ENCODE results near the gene VWC2. TPM values are rescaled to one million over a fixed set of nuclear protein-coding genes. Genes with fewer than 3 reads are reported as not detected.

VWC2 gene
- total RNA-seq, 2 experiments from 2014 or later: not detected

- no peak for ATAC-seq (ENCODE audit: poor library complexity)
- H3K27me3 ChIP-seq (ENCODE audit: control insufficient read depth in 1 of 2, insufficient read depth in 2 of 2, low read length in 2 of 2): no peaks in the 10 kb centered on the region
Observed at GRCh38 chr7:49892481-49892880, 119.0 kb downstream of the VWC2 start.

GRCh38 chr7:49893131-49893530 lies 119.7 kb downstream of the VWC2 start:
- H3K27me3 Mint-ChIP-seq: peaks cover 24% of the 10 kb centered on the region
- no peak for ATAC-seq (ENCODE audit: poor library complexity)
- DNase-seq: no peak
- ChIA-PET POLR2A (no interaction called here), CTCF (no interaction called here)
- H3K36me3 Mint-ChIP-seq (ENCODE audit: low read depth): no peaks in the 10 kb centered on the region
- H3K27ac ChIP-seq (ENCODE audit: low read depth in 1 of 2, low read length in 2 of 2): no peak overlapping the region
- intact Hi-C loops (cut with DNase I, micrococcal nuclease): no loop called here
- H3K27ac Mint-ChIP-seq: no peak overlapping the region
- no peaks in the 10 kb centered on the region for H3K4me1 ChIP-seq (ENCODE audit: insufficient read depth, low read length)
- H3K9me3 ChIP-seq (ENCODE audit: control insufficient read depth in 1 of 2, insufficient read depth in 1 of 2, low read length in 2 of 2): no peaks in the 10 kb centered on the region
- no peak overlapping the region for H3K4me3 ChIP-seq (ENCODE audit: low read length)
- H3K27me3 ChIP-seq (ENCODE audit: control insufficient read depth in 1 of 2, insufficient read depth in 2 of 2, low read length in 2 of 2): no peaks in the 10 kb centered on the region
- no peak overlapping the region for H3K4me3 Mint-ChIP-seq
- TF ChIP-seq CTCF (IDR thresholded peaks at IDR 0.05): no peak
- no peaks in the 10 kb centered on the region for H3K4me1 Mint-ChIP-seq (ENCODE audit: low read depth)
- no peaks in the 10 kb centered on the region for H3K36me3 ChIP-seq (ENCODE audit: insufficient read depth, low read length)
- no peaks in the 10 kb centered on the region for H3K9me3 Mint-ChIP-seq

More at GRCh38 chr7:49892481-49892880, 119.0 kb downstream of the VWC2 start:
- no peak overlapping the region for H3K27ac ChIP-seq (ENCODE audit: low read depth in 1 of 2, low read length in 2 of 2)
- H3K4me3 Mint-ChIP-seq: no peak overlapping the region
- peaks cover 17% of the 10 kb centered on the region for H3K27me3 Mint-ChIP-seq
- no peak for DNase-seq
- ChIA-PET CTCF (no interaction called here), POLR2A (no interaction called here)
- intact Hi-C loops (cut with DNase I, micrococcal nuclease): no loop called here
- H3K9me3 Mint-ChIP-seq: no peaks in the 10 kb centered on the region
- H3K9me3 ChIP-seq (ENCODE audit: control insufficient read depth in 1 of 2, insufficient read depth in 1 of 2, low read length in 2 of 2): no peaks in the 10 kb centered on the region
- no peaks in the 10 kb centered on the region for H3K36me3 ChIP-seq (ENCODE audit: insufficient read depth, low read length)
- no peak overlapping the region for H3K4me3 ChIP-seq (ENCODE audit: low read length)
- TF ChIP-seq CTCF (IDR thresholded peaks at IDR 0.05): no peak
- no peaks in the 10 kb centered on the region for H3K4me1 Mint-ChIP-seq (ENCODE audit: low read depth)
- no peak overlapping the region for H3K27ac Mint-ChIP-seq
- no peaks in the 10 kb centered on the region for H3K4me1 ChIP-seq (ENCODE audit: insufficient read depth, low read length)
- no peaks in the 10 kb centered on the region for H3K36me3 Mint-ChIP-seq (ENCODE audit: low read depth)

- H3K9me3 ChIP-seq (ENCODE audit: control insufficient read depth in 1 of 2, insufficient read depth in 1 of 2, low read length in 2 of 2): no peaks in the 10 kb centered on the region
- intact Hi-C loops (cut with DNase I, micrococcal nuclease): no loop called here
- ChIA-PET POLR2A (no interaction called here), CTCF (no interaction called here)
- no peak overlapping the region for H3K27ac ChIP-seq (ENCODE audit: low read depth in 1 of 2, low read length in 2 of 2)
- ATAC-seq (ENCODE audit: poor library complexity) (no peak), DNase-seq (no peak)
- Mint-ChIP-seq H3K9me3 (no peaks in the 10 kb centered on the region), H3K27ac (no peak overlapping the region), H3K36me3 (ENCODE audit: low read depth) (no peaks in the 10 kb centered on the region), H3K4me3 (no peak overlapping the region), H3K27me3 (peaks cover 25% of the 10 kb centered on the region), H3K4me1 (ENCODE audit: low read depth) (no peaks in the 10 kb centered on the region)
- TF ChIP-seq CTCF (IDR thresholded peaks at IDR 0.05): no peak
- H3K4me3 ChIP-seq (ENCODE audit: low read length): no peak overlapping the region
- H3K4me1 ChIP-seq (ENCODE audit: insufficient read depth, low read length): no peaks in the 10 kb centered on the region
- H3K27me3 ChIP-seq (ENCODE audit: control insufficient read depth in 1 of 2, insufficient read depth in 2 of 2, low read length in 2 of 2): no peaks in the 10 kb centered on the region
- H3K36me3 ChIP-seq (ENCODE audit: insufficient read depth, low read length): no peaks in the 10 kb centered on the region
Observed at GRCh38 chr7:49894543-49894942, 121.1 kb downstream of the VWC2 start.
